SK-N-SH (cell line): Measurements from ENCODE around the gene ALDH7A1.

Experiments used
- EZH2phosphoT487 ChIP-seq: fragments of 200-600 bp; sonication (generic); IDR thresholded peaks from 2 replicates; pipeline ENCODE4 v1.6.1; 2017; ENCODE audit warnings: low read depth, mixed run types, mild to moderate bottlenecking, antibody characterized with exemption, moderate library complexity, borderline replicate concordance
- FOXM1 ChIP-seq: IDR thresholded peaks from 2 replicates; pipeline ENCODE4 v1.4.0; 2012; ENCODE audit warnings: low read depth, mild to moderate bottlenecking
- JUND ChIP-seq: IDR thresholded peaks from 2 replicates; pipeline ENCODE4 v1.4.0; 2012
- POLR2AphosphoS5 ChIP-seq: IDR thresholded peaks from 2 replicates; pipeline ENCODE4 v1.6.1; 2012; ENCODE audit warnings: low read depth, low read length
- RCOR1 ChIP-seq: fragments of 150-350 bp; IDR thresholded peaks from 2 replicates; pipeline ENCODE4 v1.6.1; 2017; ENCODE audit warnings: antibody characterized with exemption, low read length
- TAF1 ChIP-seq: IDR thresholded peaks from 2 replicates; pipeline ENCODE4 v1.6.1; 2012; ENCODE audit warnings: low read depth, mild to moderate bottlenecking, low read length, moderate library complexity, borderline replicate concordance
- TF ChIP-seq, protein P1 (sequence below): fragments of 200-600 bp; sonication (generic); IDR thresholded peaks from 2 replicates; pipeline ENCODE4 v1.6.1; 2017; ENCODE audit warnings: antibody characterized with exemption, mild to moderate bottlenecking, moderate library complexity

DNA sequence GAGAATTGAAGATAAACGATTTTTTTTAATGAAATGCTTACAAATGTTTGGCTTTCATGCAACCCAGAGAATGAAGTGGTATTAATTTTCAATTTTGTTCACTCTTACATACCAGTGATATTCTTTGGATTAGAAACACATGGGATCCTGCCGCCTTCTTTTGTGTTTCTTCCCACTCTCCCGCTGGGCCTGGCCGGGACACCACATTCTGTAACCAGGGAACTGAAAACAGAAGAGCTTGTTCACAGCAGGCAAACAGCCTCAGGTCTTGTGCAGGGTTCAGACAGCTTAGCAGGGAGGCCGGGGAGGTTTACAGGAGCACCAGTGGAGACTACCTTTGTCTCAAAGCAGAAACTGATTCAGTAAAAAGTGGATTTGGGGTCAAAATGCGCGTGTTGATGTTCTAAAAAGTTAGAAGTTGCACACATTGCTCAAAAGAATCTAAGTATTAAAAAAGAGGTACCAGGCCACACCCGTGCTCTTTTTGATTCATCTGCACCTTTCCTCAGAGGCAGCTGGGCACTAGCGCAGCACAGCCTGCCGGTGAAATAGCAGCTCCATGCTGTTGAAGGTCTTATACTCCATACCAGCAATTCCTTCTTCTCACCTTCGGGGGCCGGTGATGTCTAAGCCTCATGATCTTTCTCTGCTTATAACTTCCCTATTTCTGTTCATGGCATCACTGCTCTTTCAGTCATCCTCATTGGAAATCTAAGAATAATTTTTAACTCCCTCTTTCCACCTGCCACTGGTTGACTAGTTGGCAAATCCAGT lies 104.7 kb downstream of the ALDH7A1 start:
- TF ChIP-seq, protein P1, sequence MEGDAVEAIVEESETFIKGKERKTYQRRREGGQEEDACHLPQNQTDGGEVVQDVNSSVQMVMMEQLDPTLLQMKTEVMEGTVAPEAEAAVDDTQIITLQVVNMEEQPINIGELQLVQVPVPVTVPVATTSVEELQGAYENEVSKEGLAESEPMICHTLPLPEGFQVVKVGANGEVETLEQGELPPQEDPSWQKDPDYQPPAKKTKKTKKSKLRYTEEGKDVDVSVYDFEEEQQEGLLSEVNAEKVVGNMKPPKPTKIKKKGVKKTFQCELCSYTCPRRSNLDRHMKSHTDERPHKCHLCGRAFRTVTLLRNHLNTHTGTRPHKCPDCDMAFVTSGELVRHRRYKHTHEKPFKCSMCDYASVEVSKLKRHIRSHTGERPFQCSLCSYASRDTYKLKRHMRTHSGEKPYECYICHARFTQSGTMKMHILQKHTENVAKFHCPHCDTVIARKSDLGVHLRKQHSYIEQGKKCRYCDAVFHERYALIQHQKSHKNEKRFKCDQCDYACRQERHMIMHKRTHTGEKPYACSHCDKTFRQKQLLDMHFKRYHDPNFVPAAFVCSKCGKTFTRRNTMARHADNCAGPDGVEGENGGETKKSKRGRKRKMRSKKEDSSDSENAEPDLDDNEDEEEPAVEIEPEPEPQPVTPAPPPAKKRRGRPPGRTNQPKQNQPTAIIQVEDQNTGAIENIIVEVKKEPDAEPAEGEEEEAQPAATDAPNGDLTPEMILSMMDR: no peak; the same call in 1 of the 2 replicates
- TF ChIP-seq TAF1: no peak
- TF ChIP-seq POLR2AphosphoS5: no peak
- no peak for TF ChIP-seq JUND
- TF ChIP-seq FOXM1: no peak
- TF ChIP-seq EZH2phosphoT487: no peak
- no peak for TF ChIP-seq RCOR1
